ENCODE data around the gene STX12.
"Not testable (repeated sequence)": the region's sequence is repeated elsewhere in the genome, so short reads cannot be mapped to it uniquely, and the experiment has no call there.

The STX12 gene

GRCh38 chr1:27811741-27812500 lies 38.9 kb downstream of the STX12 start:
- intact Hi-C loops (cut with DNase I), result no loop called here
- no peak for DNase-seq

GRCh38 chr1:27816921-27817630 lies 44.1 kb downstream of the STX12 start:
- intact Hi-C loops (cut with DNase I), result no loop called here
- no peak for DNase-seq

- no peak for DNase-seq
- intact Hi-C loops (cut with DNase I), result no loop called here
Measured at GRCh38 chr1:27821761-27822315, 48.8 kb downstream of the STX12 start.

- DNase-seq, result no peak
Measured at GRCh38 chr1:27823784-27824183, 50.8 kb downstream of the STX12 start.

GRCh38 chr1:27824411-27824810 lies 51.4 kb downstream of the STX12 start:
- intact Hi-C loops (cut with DNase I), result no loop called here
- no peak for DNase-seq

More at GRCh38 chr1:27823784-27824183, 50.8 kb downstream of the STX12 start:
- intact Hi-C loops (cut with DNase I), result no loop called here

- intact Hi-C loops (cut with DNase I), result not testable (repeated sequence)
- DNase-seq, result peak in 1 of 42 donors; percentile 23
Measured at GRCh38 chr1:27829339-27829960, 56.4 kb downstream of the STX12 start.

GRCh38 chr1:27830621-27831440 lies 57.8 kb downstream of the STX12 start, which contains the start of gene PPP1R8:
PPP1R8 (plus strand) TSS chr1:27830782; CDS start chr1:27830836, 54 bp downstream.
- intact Hi-C loops (cut with DNase I), result loop anchor here (5.0 to 10.0 kb wide), 2 partner anchors 59 to 106 kb away; partner anchors contain the start of genes FAM76A and STX12
- DNase-seq, result peak; percentile 88 to 98 (median 95)

- DNase-seq, result no peak
- intact Hi-C loops (cut with DNase I), result loop anchor here (5.0 to 10.0 kb wide), 2 partner anchors 59 to 107 kb away; partner anchors contain the start of genes FAM76A and STX12
Measured at GRCh38 chr1:27831568-27832410, 58.8 kb downstream of the STX12 start.

- DNase-seq, result peak in 13 of 42 donors; percentile 4 to 55 (median 20)
- intact Hi-C loops (cut with DNase I), result loop anchor here (5.0 to 10.0 kb wide), 2 partner anchors 60 to 108 kb away; partner anchors contain the start of genes FAM76A and STX12
Measured at GRCh38 chr1:27832762-27833161, 59.7 kb downstream of the STX12 start.

- intact Hi-C loops (cut with DNase I), result loop anchor here (5.0 to 10.0 kb wide), 2 partner anchors 61 to 109 kb away; partner anchors contain the start of genes FAM76A and STX12
- no peak for DNase-seq
Measured at GRCh38 chr1:27833470-27833869, 60.5 kb downstream of the STX12 start.

- DNase-seq, result no peak
- intact Hi-C loops (cut with DNase I), result loop anchor here (10.0 kb wide), 1 partner anchor 110 kb away; the partner anchor contains the start of gene FAM76A
Measured at GRCh38 chr1:27835046-27835445, 62.0 kb downstream of the STX12 start.

GRCh38 chr1:27835501-27835900 lies 62.5 kb downstream of the STX12 start:
- intact Hi-C loops (cut with DNase I), result loop anchor here (10.0 kb wide), 1 partner anchor 111 kb away; the partner anchor contains the start of gene FAM76A

GRCh38 chr1:27849951-27850350 lies 76.9 kb downstream of the STX12 start:
- intact Hi-C loops (cut with DNase I), result loop anchor here (10.0 kb wide), 1 partner anchor 355 kb away; no protein-coding TSS in a partner anchor
- DNase-seq, result peak in 1 of 42 donors; percentile 9

More at GRCh38 chr1:27835501-27835900, 62.5 kb downstream of the STX12 start:
- no peak for DNase-seq

- DNase-seq, result peak in 1 of 42 donors; percentile 22
- intact Hi-C loops (cut with DNase I), result loop anchor here (5.0 to 10.0 kb wide), 3 partner anchors 122 to 350 kb away; partner anchors contain the start of gene EYA3
Measured at GRCh38 chr1:27855085-27855484, 82.1 kb downstream of the STX12 start.

GRCh38 chr1:27856561-27857343 lies 83.7 kb downstream of the STX12 start:
- intact Hi-C loops (cut with DNase I), result loop anchor here (5.0 to 10.0 kb wide), 3 partner anchors 121 to 348 kb away; partner anchors contain the start of gene EYA3

GRCh38 chr1:27857552-27857951 lies 84.5 kb downstream of the STX12 start:
- intact Hi-C loops (cut with DNase I), result loop anchor here (5.0 to 10.0 kb wide), 3 partner anchors 120 to 347 kb away; partner anchors contain the start of gene EYA3
- peak in 3 of 42 donors; percentile 12 to 36 (median 30) for DNase-seq

More at GRCh38 chr1:27856561-27857343, 83.7 kb downstream of the STX12 start:
- peak in 5 of 42 donors; percentile 3 to 24 (median 13) for DNase-seq
